ENCODE measurements around the gene USP54. TPM values are rescaled to one million over a fixed set of nuclear protein-coding genes. Genes with fewer than 3 reads are reported as not detected.

Gene USP54
- total RNA-seq, 2 experiments from 2014 or later = 2.7 to 3.2 TPM

- Mint-ChIP-seq H3K27me3 (no peaks in the 10 kb centered on the region), H3K4me1 (ENCODE audit: low read depth) (peaks cover 33% of the 10 kb centered on the region), H3K4me3 (no peak overlapping the region), H3K36me3 (ENCODE audit: low read depth) (peaks cover 66% of the 10 kb centered on the region), H3K27ac (peak overlapping the region; percentile 69), H3K9me3 (no peaks in the 10 kb centered on the region)
- CTCF ChIA-PET = interaction anchor here (1.2 kb wide), 1 partner anchor 9 kb away, joined by 3 read pairs; no protein-coding TSS in a partner anchor
- peaks cover 59% of the 10 kb centered on the region for H3K36me3 ChIP-seq (ENCODE audit: insufficient read depth, low read length)
- H3K4me1 ChIP-seq (ENCODE audit: insufficient read depth, low read length) = peaks cover 6% of the 10 kb centered on the region
- no peak for ATAC-seq (ENCODE audit: poor library complexity)
- no peaks in the 10 kb centered on the region for H3K27me3 ChIP-seq (ENCODE audit: control insufficient read depth in 1 of 2, insufficient read depth in 2 of 2, low read length in 2 of 2)
- no peak for TF ChIP-seq CTCF (IDR thresholded peaks at IDR 0.05)
- H3K4me3 ChIP-seq (ENCODE audit: low read length) = no peak overlapping the region
- no peak overlapping the region for H3K27ac ChIP-seq (ENCODE audit: low read depth in 1 of 2, low read length in 2 of 2)
- POLR2A ChIA-PET = interaction anchor here (1.0 to 1.3 kb wide), 3 partner anchors 17 to 34 kb away, joined by 3 to 5 read pairs (median 5); partner anchors contain the start of gene PPP3CB
- DNase-seq = no peak
- no peaks in the 10 kb centered on the region for H3K9me3 ChIP-seq (ENCODE audit: control insufficient read depth in 1 of 2, insufficient read depth in 1 of 2, low read length in 2 of 2)
- intact Hi-C loops (cut with DNase I, micrococcal nuclease) = no loop called here
Observed at GRCh38 chr10:73478636-73479035, 112.5 kb downstream of the USP54 start.

- H3K4me1 ChIP-seq (ENCODE audit: insufficient read depth, low read length) = no peaks in the 10 kb centered on the region
- peaks cover 85% of the 10 kb centered on the region for H3K36me3 ChIP-seq (ENCODE audit: insufficient read depth, low read length)
- H3K27ac ChIP-seq (ENCODE audit: low read depth in 1 of 2, low read length in 2 of 2) = no peak overlapping the region
- no peaks in the 10 kb centered on the region for H3K9me3 Mint-ChIP-seq
- H3K36me3 Mint-ChIP-seq (ENCODE audit: low read depth) = peaks cover 80% of the 10 kb centered on the region
- no peaks in the 10 kb centered on the region for H3K27me3 Mint-ChIP-seq
- CTCF ChIA-PET = no interaction called here
- no peak overlapping the region for H3K4me3 Mint-ChIP-seq
- H3K9me3 ChIP-seq (ENCODE audit: control insufficient read depth in 1 of 2, insufficient read depth in 1 of 2, low read length in 2 of 2) = no peaks in the 10 kb centered on the region
- no peak for TF ChIP-seq CTCF (IDR thresholded peaks at IDR 0.05)
- H3K4me3 ChIP-seq (ENCODE audit: low read length) = no peak overlapping the region
- POLR2A ChIA-PET = interaction anchor here (1.2 to 1.4 kb wide), 2 partner anchors 25 to 58 kb away, joined by 3 to 4 read pairs; partner anchors contain the start of gene PPP3CB
- H3K27ac Mint-ChIP-seq = no peak overlapping the region
- H3K27me3 ChIP-seq (ENCODE audit: control insufficient read depth in 1 of 2, insufficient read depth in 2 of 2, low read length in 2 of 2) = no peaks in the 10 kb centered on the region
- DNase-seq (no peak), ATAC-seq (ENCODE audit: poor library complexity) (no peak)
- no peaks in the 10 kb centered on the region for H3K4me1 Mint-ChIP-seq (ENCODE audit: low read depth)
- intact Hi-C loops (cut with DNase I, micrococcal nuclease) = no loop called here
Observed at GRCh38 chr10:73471226-73471625, 119.9 kb downstream of the USP54 start.

GRCh38 chr10:73469579-73469978 lies 121.6 kb downstream of the USP54 start:
- Histone ChIP-seq H3K36me3 (ENCODE audit: insufficient read depth, low read length) (peaks cover 81% of the 10 kb centered on the region), H3K4me1 (ENCODE audit: insufficient read depth, low read length) (no peaks in the 10 kb centered on the region), H3K9me3 (ENCODE audit: control insufficient read depth in 1 of 2, insufficient read depth in 1 of 2, low read length in 2 of 2) (no peaks in the 10 kb centered on the region), H3K27ac (ENCODE audit: low read depth in 1 of 2, low read length in 2 of 2) (no peak overlapping the region), H3K4me3 (ENCODE audit: low read length) (no peak overlapping the region), H3K27me3 (ENCODE audit: control insufficient read depth in 1 of 2, insufficient read depth in 2 of 2, low read length in 2 of 2) (no peaks in the 10 kb centered on the region)
- POLR2A ChIA-PET = no interaction called here
- CTCF ChIA-PET = interaction anchor here (0.7 to 1.3 kb wide), 2 partner anchors 8 to 10 kb away, joined by 3 read pairs; no protein-coding TSS in a partner anchor
- Mint-ChIP-seq H3K27me3 (no peaks in the 10 kb centered on the region), H3K4me1 (ENCODE audit: low read depth) (no peaks in the 10 kb centered on the region), H3K4me3 (no peak overlapping the region), H3K9me3 (no peaks in the 10 kb centered on the region), H3K36me3 (ENCODE audit: low read depth) (peaks cover 84% of the 10 kb centered on the region), H3K27ac (no peak overlapping the region)
- intact Hi-C loops (cut with DNase I, micrococcal nuclease) = no loop called here
- DNase-seq (no peak), ATAC-seq (ENCODE audit: poor library complexity) (no peak)
- no peak for TF ChIP-seq CTCF (IDR thresholded peaks at IDR 0.05)
